Liver (tissue), 9 donors: ENCODE results near the gene NDUFS4. TPM values are rescaled to one million over a fixed set of nuclear protein-coding genes. Genes with fewer than 3 reads are reported as not detected.

Experiments used
- DNase-seq: peaks from one replicate; pipeline ENCODE4 v3.0.0-alpha.2; 2017; ENCODE audit warnings: low spot score
- H3K27ac ChIP-seq, 2 donors: one replicate each; pipeline ENCODE4 v1.7.0; 2013; ENCODE audit warnings: inconsistent platforms in 2 of 2, low read length in 2 of 2, control low read depth in 1 of 2, low read depth in 1 of 2, mild to moderate bottlenecking in 1 of 2
- H3K27me3 ChIP-seq, 4 donors: one replicate each; pipeline versions ENCODE4 v1.6.1 to v1.7.0; 2013; ENCODE audit warnings: low read length in 3 of 4, inconsistent platforms in 1 of 4, mild to moderate bottlenecking in 1 of 4, moderate library complexity in 1 of 4; ENCODE audit not compliant: control insufficient read depth in 4 of 4, insufficient read depth in 4 of 4
- H3K36me3 ChIP-seq, 4 donors: one replicate each; pipeline versions ENCODE4 v1.6.1 to v1.7.0; 2013; ENCODE audit warnings: low read length in 3 of 4, mild to moderate bottlenecking in 3 of 4, low read depth in 1 of 4, moderate library complexity in 1 of 4; ENCODE audit not compliant: control insufficient read depth in 4 of 4, insufficient read depth in 3 of 4
- H3K4me1 ChIP-seq, 4 donors: one replicate each; pipeline versions ENCODE4 v1.6.1 to v1.7.0; 2013; ENCODE audit warnings: low read length in 3 of 4, mild to moderate bottlenecking in 3 of 4, moderate library complexity in 1 of 4; ENCODE audit not compliant: control insufficient read depth in 4 of 4, insufficient read depth in 4 of 4
- H3K4me3 ChIP-seq, 3 donors: one replicate each; pipeline versions ENCODE4 v1.6.1 to v1.7.0; 2013; ENCODE audit warnings: low read length in 3 of 3, control low read depth in 1 of 3, low read depth in 1 of 3, mild to moderate bottlenecking in 1 of 3
- H3K9ac ChIP-seq, 2 donors: one replicate each; pipeline ENCODE4 v1.7.0; 2013; ENCODE audit warnings: low read length in 2 of 2, mild to moderate bottlenecking in 2 of 2, moderate library complexity in 2 of 2, control low read depth in 1 of 2, low read depth in 1 of 2
- H3K9me3 ChIP-seq, 4 donors: one replicate each; pipeline versions ENCODE4 v1.6.1 to v1.7.0; 2013; ENCODE audit warnings: low read length in 3 of 4; ENCODE audit not compliant: control insufficient read depth in 4 of 4
- ATF3 ChIP-seq: IDR thresholded peaks from 2 replicates; pipeline ENCODE4 v1.6.1; 2016; ENCODE audit warnings: antibody characterized with exemption
- CTCF ChIP-seq: fragments of 150-350 bp; IDR thresholded peaks from 2 replicates; pipeline ENCODE4 v1.5.1; 2017; ENCODE audit warnings: improper control_type of control experiment, low read depth, low read length; ENCODE audit not compliant: missing input control
- EGR1 ChIP-seq, 2 donors: IDR thresholded peaks; 2 replicates each; pipeline ENCODE4 v1.6.1; 2016 to 2018; ENCODE audit warnings: antibody characterized with exemption in 2 of 2, low read depth in 2 of 2
- FOXA1 ChIP-seq: IDR thresholded peaks from 2 replicates; pipeline ENCODE4 v1.6.1; 2016; ENCODE audit warnings: antibody characterized with exemption
- FOXA2 ChIP-seq: IDR thresholded peaks from 2 replicates; pipeline ENCODE4 v1.6.1; 2016; ENCODE audit warnings: antibody characterized with exemption
- GABPA ChIP-seq, 2 donors: IDR thresholded peaks in 1 of 2; conservative IDR thresholded peaks in 1 of 2; 2 replicates each; pipeline ENCODE4 v1.6.1; 2016; ENCODE audit warnings: antibody characterized with exemption in 2 of 2, mild to moderate bottlenecking in 1 of 2, moderate library complexity in 1 of 2
- HNF4A ChIP-seq, 2 donors: conservative IDR thresholded peaks; 2 replicates each; pipeline ENCODE4 v1.6.1; 2016; ENCODE audit warnings: antibody characterized with exemption in 2 of 2, mild to moderate bottlenecking in 2 of 2
- HNF4G ChIP-seq: IDR thresholded peaks from 2 replicates; pipeline ENCODE4 v1.6.1; 2016; ENCODE audit warnings: antibody characterized with exemption
- JUND ChIP-seq, 2 donors: IDR thresholded peaks; 2 replicates each; pipeline ENCODE4 v1.6.1; 2016; ENCODE audit warnings: antibody characterized with exemption in 2 of 2
- MAX ChIP-seq: IDR thresholded peaks from 2 replicates; pipeline ENCODE4 v1.6.1; 2016; ENCODE audit warnings: antibody characterized with exemption
- NR2F2 ChIP-seq: IDR thresholded peaks from 2 replicates; pipeline ENCODE4 v1.6.1; 2016; ENCODE audit warnings: antibody characterized with exemption
- RAD21 ChIP-seq, 2 donors: IDR thresholded peaks; 2 replicates each; pipeline ENCODE4 v1.6.1; 2016; ENCODE audit warnings: antibody characterized with exemption in 2 of 2, mild to moderate bottlenecking in 2 of 2
- REST ChIP-seq: IDR thresholded peaks from 2 replicates; pipeline ENCODE4 v1.6.1; 2016; ENCODE audit warnings: antibody characterized with exemption, mild to moderate bottlenecking
- RXRA ChIP-seq, 2 donors: IDR thresholded peaks; 2 replicates each; pipeline ENCODE4 v1.6.1; 2017 to 2018; ENCODE audit warnings: antibody characterized with exemption in 2 of 2, mild to moderate bottlenecking in 1 of 2
- SP1 ChIP-seq: IDR thresholded peaks from 2 replicates; pipeline ENCODE4 v1.6.1; 2018; ENCODE audit warnings: antibody characterized with exemption, mild to moderate bottlenecking
- TAF1 ChIP-seq: conservative IDR thresholded peaks from 2 replicates; pipeline ENCODE4 v1.6.1; 2016; ENCODE audit warnings: antibody characterized with exemption, mild to moderate bottlenecking
- YY1 ChIP-seq: IDR thresholded peaks from 2 replicates; pipeline ENCODE4 v1.6.1; 2016; ENCODE audit warnings: antibody characterized with exemption, mild to moderate bottlenecking
- ZBTB33 ChIP-seq: IDR thresholded peaks from 2 replicates; pipeline ENCODE4 v1.6.1; 2016; ENCODE audit warnings: antibody characterized with exemption
- WGBS: extraction: QIAGEN DNeasy Blood & Tissue Kit; methylation state at CpG from one replicate; pipeline ENCODE4 v1.1.7; 2013; 5-methylcytosine and 5-hydroxymethylcytosine counted together
- polyA plus RNA-seq, 2 donors: library from polyadenylated mRNA; stranded (reverse) in 1 of 2; unstranded in 1 of 2; fragments of 200-250 nt in 1 of 2; fragments of >200 nt in 1 of 2; fragmentation: Nextera tagmentation in 1 of 2; extraction: Ambion mirVana in 1 of 2; gene quantifications; one replicate each; pipeline versions ENCODE4 v1.2.1 to v1.2.3, GENCODE V29; 2013 to 2015
- total RNA-seq, 2 donors: library from RNA; depleted of rRNA; stranded (reverse); fragments of >200 nt; gene quantifications; one replicate each; pipeline ENCODE4 v1.2.3, GENCODE V29; 2014
- donor health status: healthy.
- donor health status: healthy.
- donor health status: healthy.
- donor health status: healthy.
- donor health status: healthy.

The NDUFS4 gene
- total and polyA plus RNA-seq, 4 donors = 35.9 to 114 (median 53.4) TPM

- no peak overlapping the region for H3K9ac ChIP-seq
- TF ChIP-seq EGR1 (IDR thresholded peaks at IDR 0.05; ENCODE audit: low read depth in 2 of 2) (no peak), JUND (IDR thresholded peaks at IDR 0.05) (no peak), NR2F2 (no peak), SP1 (no peak), YY1 (no peak), RAD21 (IDR thresholded peaks at IDR 0.05) (no peak), CTCF (no peak), FOXA2 (no peak), HNF4A (conservative IDR thresholded peaks at IDR 0.05) (no peak), HNF4G (no peak), RXRA (IDR thresholded peaks at IDR 0.05) (no peak), REST (no peak), TAF1 (no peak), MAX (no peak), FOXA1 (no peak), ATF3 (no peak), GABPA (IDR thresholded peaks at IDR 0.05 in 1 of 2, conservative IDR thresholded peaks at IDR 0.05 in 1 of 2) (no peak), ZBTB33 (no peak)
- H3K36me3 ChIP-seq = no peaks in the 10 kb centered on the region
- DNase-seq = no peak
- no peak overlapping the region for H3K4me3 ChIP-seq
- no peaks in the 10 kb centered on the region for H3K9me3 ChIP-seq
- peaks cover 0 to 9% (median 0%) of the 10 kb centered on the region in 4 donors for H3K4me1 ChIP-seq
- H3K27me3 ChIP-seq = no peaks in the 10 kb centered on the region
- H3K27ac ChIP-seq = no peak overlapping the region
- 99% methylated on average over 1 of the region's 1 CpG for WGBS
Measured at GRCh38 chr5:53594419-53594818, 34.0 kb downstream of the NDUFS4 start.
